ENCODE data around the gene HPCAL1. TPM values are rescaled to one million over a fixed set of nuclear protein-coding genes. Genes with fewer than 3 reads are reported as not detected.

The HPCAL1 gene
- total RNA-seq, 1 donor from 2014 or later, result 401 TPM

- TF ChIP-seq CTCF (IDR thresholded peaks at IDR 0.05), result no peak
- intact Hi-C loops (cut with DNase I), result no loop called here
- DNase-seq (ENCODE audit: low spot score in 2 of 2), result no peak
Measured at GRCh38 chr2:10322973-10323372, 20.3 kb downstream of the HPCAL1 start.

DNA sequence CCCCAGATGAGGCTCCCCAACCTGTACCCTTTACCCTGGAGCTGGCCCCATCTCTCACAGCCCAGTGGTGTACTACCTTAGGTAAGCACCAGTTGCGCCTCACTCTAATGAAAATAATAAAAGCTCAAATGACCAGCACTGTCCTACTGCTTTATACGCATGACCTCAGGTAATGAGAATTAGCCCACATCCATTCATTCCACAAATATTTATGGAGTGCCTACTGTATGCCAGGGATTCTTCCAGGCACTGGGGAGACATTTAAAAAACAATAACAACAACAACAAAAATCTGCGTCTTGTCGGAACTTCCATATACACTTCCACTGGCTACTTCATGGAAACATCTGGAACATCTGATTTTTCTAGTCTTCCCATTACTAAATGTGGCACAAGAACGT, 20.8 kb downstream of the HPCAL1 start:
- H3K4me3 ChIP-seq, result no peak overlapping the region
- H3K27ac ChIP-seq, result no peak overlapping the region
- no peak for DNase-seq (ENCODE audit: low spot score in 2 of 2)
- no peaks in the 10 kb centered on the region for H3K36me3 ChIP-seq
- H3K27me3 ChIP-seq, result no peaks in the 10 kb centered on the region
- intact Hi-C loops (cut with DNase I), result no loop called here
- H3K9me3 ChIP-seq, result no peaks in the 10 kb centered on the region
- no peak for TF ChIP-seq CTCF (IDR thresholded peaks at IDR 0.05)
- H3K4me1 ChIP-seq, result no peaks in the 10 kb centered on the region

More at GRCh38 chr2:10322973-10323372, 20.3 kb downstream of the HPCAL1 start:
- H3K27me3 ChIP-seq, result no peaks in the 10 kb centered on the region
- H3K9me3 ChIP-seq, result no peaks in the 10 kb centered on the region
- no peaks in the 10 kb centered on the region for H3K4me1 ChIP-seq
- H3K4me3 ChIP-seq, result no peak overlapping the region
- no peak overlapping the region for H3K27ac ChIP-seq
- no peaks in the 10 kb centered on the region for H3K36me3 ChIP-seq

GRCh38 chr2:10324095-10324832, 21.6 kb downstream of the HPCAL1 start:
- Histone ChIP-seq H3K36me3 (no peaks in the 10 kb centered on the region), H3K4me3 (no peak overlapping the region), H3K27me3 (no peaks in the 10 kb centered on the region), H3K27ac (no peak overlapping the region), H3K4me1 (no peaks in the 10 kb centered on the region), H3K9me3 (no peaks in the 10 kb centered on the region)
- no peak for DNase-seq (ENCODE audit: low spot score in 2 of 2)
- intact Hi-C loops (cut with DNase I), result no loop called here
- no peak for TF ChIP-seq CTCF (IDR thresholded peaks at IDR 0.05)

DNA sequence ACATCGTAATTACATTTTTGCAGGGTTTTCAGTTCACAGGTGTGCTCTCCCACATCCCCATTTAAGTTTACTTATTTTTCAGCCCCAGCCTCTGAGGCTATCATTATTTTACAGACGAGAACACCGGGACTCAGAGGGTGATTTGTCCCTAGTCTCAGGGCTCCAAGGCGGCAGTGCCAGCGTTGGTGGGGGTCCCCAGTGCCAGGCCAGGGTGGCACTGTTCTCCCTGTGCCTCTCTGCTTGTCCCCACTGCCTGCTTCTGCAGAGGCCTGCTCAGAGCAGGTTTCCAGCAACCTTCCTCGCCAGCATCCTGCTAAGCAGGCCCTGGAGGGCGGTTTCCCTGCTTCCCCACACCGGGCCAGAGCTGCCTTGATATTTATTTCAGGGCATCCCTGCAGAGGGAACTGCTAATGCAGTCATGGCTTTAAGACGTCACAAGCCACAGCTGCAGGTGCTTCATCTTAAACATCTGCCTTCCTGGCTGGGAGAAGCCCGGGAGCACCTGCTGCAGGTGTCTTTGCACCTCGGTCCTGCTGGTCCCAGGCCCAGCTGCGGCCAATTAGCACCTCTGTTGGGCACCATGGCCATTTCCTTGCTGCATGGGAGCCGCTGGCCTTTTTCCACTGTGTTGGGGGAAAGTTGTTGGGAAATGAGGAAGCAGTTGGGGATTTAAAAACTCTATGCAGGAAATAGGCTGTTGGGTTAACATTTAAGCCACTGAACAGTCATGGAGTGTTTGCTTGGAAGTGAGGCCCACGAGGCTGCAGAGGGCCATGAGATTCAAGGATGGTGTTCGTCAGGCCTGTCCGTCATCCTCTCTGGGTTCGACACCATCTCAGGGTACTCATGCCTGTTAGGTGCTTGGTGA, 22.8 kb downstream of the HPCAL1 start:
- no peaks in the 10 kb centered on the region for H3K36me3 ChIP-seq
- intact Hi-C loops (cut with DNase I), result no loop called here
- TF ChIP-seq CTCF (IDR thresholded peaks at IDR 0.05), result no peak
- no peaks in the 10 kb centered on the region for H3K4me1 ChIP-seq
- H3K27me3 ChIP-seq, result no peaks in the 10 kb centered on the region
- no peaks in the 10 kb centered on the region for H3K9me3 ChIP-seq
- no peak overlapping the region for H3K27ac ChIP-seq
- DNase-seq (ENCODE audit: low spot score in 2 of 2), result no peak
- no peak overlapping the region for H3K4me3 ChIP-seq

- H3K27ac ChIP-seq, result no peak overlapping the region
- intact Hi-C loops (cut with DNase I), result no loop called here
- no peaks in the 10 kb centered on the region for H3K27me3 ChIP-seq
- no peaks in the 10 kb centered on the region for H3K4me1 ChIP-seq
- no peaks in the 10 kb centered on the region for H3K9me3 ChIP-seq
- no peak for TF ChIP-seq CTCF (IDR thresholded peaks at IDR 0.05)
- no peak overlapping the region for H3K4me3 ChIP-seq
- DNase-seq (ENCODE audit: low spot score in 2 of 2), result no peak
- no peaks in the 10 kb centered on the region for H3K36me3 ChIP-seq
Measured at GRCh38 chr2:10326151-10326616, 23.5 kb downstream of the HPCAL1 start.
